Tibial nerve (tissue), 3 donors: ENCODE results near the gene TLNRD1.

ENCODE experiments used
- POLR2A ChIP-seq, 2 donors: fragments of 450-650 bp; IDR thresholded peaks; one replicate each; pipeline ENCODE4 v1.6.1; 2017; ENCODE audit warnings: antibody characterized with exemption in 2 of 2, mild to moderate bottlenecking in 2 of 2, moderate library complexity in 2 of 2
- TF ChIP-seq, protein P1 (sequence below), 5 experiments: fragments of 200-600 bp in 3 of 5; fragments of 450-650 bp in 2 of 5; sonication (generic) in 3 of 5; IDR thresholded peaks; one replicate each; pipeline ENCODE4 v1.5.1; 2016 to 2019; ENCODE audit warnings: antibody characterized with exemption in 5 of 5, mild to moderate bottlenecking in 3 of 5, moderate library complexity in 2 of 5

DNA sequence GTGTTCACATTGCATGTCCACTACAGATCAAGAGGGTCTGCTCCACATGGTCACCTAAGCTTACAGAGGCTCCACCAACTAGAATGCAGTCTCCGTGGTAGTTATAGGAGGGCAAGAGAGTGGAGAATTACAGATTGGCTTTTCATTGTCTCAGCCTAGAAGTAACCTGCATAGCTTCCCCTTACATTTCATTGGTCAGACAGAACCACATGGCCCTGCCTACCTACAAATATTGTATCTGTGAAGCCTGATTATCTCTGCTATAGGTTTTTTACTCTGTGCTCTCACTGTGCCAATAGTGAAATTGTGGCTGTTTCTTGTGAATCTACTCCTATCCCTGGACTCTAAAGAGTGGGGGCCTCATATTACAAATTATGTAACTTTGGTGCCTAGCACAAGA is 2.5 kb upstream of the TLNRD1 start:
- TF ChIP-seq, protein P1, sequence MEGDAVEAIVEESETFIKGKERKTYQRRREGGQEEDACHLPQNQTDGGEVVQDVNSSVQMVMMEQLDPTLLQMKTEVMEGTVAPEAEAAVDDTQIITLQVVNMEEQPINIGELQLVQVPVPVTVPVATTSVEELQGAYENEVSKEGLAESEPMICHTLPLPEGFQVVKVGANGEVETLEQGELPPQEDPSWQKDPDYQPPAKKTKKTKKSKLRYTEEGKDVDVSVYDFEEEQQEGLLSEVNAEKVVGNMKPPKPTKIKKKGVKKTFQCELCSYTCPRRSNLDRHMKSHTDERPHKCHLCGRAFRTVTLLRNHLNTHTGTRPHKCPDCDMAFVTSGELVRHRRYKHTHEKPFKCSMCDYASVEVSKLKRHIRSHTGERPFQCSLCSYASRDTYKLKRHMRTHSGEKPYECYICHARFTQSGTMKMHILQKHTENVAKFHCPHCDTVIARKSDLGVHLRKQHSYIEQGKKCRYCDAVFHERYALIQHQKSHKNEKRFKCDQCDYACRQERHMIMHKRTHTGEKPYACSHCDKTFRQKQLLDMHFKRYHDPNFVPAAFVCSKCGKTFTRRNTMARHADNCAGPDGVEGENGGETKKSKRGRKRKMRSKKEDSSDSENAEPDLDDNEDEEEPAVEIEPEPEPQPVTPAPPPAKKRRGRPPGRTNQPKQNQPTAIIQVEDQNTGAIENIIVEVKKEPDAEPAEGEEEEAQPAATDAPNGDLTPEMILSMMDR (IDR thresholded peaks at IDR 0.05), result no peak
- no peak for TF ChIP-seq POLR2A (IDR thresholded peaks at IDR 0.05)
